ENCODE results near the gene ACSS1.
"Not testable (repeated sequence)": the region's sequence is repeated elsewhere in the genome, so short reads cannot be mapped to it uniquely, and the experiment has no call there.

The ACSS1 gene

GRCh38 chr20:25009218-25010145, 48.5 kb downstream of the ACSS1 start:
- DNase-seq, result no peak

DNA sequence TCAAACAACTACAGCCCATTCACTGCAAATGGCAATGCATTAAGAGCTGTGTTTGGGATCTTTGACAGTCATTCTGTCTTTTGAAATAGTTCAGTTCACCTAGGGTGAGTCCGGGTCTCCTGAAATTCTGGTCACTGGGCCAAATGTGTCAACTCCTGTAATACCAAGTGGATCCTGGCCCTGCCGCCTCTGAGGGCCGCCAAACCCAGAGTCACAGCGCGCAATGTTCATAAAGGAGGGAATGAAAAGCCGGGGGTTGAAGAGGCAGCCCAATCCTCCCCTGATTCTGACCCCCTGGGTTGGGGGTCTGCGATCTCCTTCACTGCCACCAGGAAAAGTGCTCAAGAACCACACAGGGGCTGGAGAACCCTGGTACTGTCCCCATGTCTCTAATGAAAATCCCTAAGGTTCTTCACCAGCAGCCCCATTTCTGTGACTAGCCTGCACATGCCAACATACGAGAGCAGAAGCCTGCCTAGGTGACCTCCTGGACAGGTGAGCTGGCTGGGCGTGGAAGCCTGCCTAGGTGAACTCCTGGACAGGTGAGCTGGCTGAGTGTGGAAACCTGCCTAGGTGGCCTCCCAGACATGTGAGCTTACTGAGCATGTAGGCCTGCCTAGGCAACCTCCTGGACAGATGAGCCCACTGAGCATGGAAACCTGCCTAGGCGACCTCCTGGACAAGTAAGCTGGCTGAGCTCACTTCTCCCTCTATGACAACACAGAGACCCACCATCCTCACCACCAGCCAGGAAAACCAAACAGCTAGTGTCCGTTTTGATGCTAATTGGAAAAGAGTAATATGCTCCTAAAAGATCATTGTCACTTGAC, 49.3 kb downstream of the ACSS1 start:
- peak; percentile 9 for DNase-seq

DNA sequence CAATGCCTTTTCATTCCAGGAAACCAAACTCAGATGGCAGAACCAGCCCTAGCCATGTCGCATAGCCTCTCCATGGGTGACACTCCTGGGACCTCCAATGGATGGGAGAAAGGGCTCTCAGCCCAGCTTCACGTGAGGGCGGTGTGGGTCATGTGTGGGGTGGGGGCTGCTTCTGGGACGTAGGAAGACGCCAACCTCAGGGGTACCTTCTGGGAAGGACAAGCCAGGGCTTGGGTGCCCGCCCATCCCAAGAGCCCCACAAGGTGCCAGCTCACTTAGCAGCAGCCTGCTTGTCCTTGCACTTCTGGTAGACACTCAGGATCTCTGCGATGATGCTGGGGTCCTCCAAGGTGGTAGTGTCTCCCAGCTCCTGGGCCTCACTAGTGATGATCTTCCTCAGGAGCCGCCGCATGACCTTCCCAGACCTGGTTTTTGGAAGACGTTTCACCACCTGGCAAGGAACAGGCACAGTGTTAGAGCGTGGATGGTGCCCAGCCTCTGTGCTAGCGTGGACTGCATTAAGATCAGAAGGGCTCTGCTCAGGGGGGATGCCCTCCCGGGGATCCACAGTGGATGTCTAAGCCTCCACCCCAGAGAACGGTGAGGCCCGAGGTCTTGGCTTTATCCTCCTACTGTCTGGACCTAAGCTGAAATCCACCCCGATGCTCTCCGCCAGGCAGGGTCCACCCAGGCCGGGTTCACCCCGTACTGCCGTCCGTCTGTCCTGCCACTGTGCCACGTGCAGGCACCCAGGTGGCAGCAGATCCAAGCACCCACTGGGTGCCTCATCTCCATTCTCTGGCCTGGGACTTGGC, 50.2 kb downstream of the ACSS1 start:
- peak; percentile 20 for DNase-seq

DNA sequence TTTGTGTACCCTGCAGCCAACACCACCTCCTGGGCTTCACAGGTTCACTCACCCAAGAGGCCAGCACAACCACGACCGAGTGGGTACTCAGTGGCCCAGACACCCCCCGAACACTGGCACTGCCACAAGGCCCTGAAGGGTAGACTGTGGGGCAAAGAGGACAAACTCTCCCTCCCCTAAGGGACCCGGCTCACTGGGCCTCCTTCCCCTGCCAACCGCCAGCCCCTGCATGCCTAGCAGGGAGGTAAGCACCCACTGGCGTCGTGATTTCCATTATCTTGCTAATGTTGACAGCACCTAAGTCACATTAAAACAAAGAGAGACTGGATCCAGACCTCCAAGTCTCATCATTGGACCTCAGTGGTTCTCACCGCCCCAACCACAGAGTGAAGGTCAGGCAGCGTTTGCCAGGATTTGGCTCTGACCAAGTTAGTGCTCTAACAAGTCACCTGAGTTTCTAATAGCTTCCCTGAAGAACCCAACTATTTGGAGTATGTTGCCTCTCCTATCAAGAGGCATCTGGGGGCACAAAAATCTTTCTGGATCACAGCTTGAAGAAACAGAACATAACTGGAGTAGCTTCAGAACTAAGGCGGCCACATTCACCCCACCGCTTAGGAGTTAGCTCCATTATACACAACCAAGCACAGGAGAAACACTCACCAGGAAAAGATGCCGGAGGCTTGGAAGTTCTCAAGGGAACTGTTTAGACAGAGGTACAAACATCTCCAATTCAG, 51.3 kb downstream of the ACSS1 start:
- peak; percentile 10 for DNase-seq

DNA sequence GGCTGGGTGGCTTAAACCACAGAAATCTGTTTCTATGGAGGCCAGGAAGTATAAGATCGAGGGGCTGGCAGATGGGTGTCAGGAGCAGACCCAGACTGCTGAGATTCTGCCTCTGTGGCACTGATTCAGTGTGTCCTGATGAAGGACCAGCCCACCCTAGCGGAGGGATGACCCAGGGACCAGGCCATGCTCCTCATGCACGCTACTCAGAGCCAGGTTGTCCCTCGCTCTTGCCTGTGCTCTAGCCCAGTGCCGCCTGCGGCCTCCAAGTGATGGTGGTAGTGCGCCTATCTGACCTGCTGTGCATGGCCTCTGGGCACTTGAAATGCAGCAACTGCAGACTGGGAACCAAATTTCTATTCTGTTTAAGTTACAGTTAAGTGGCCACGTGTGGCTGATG, 52.3 kb downstream of the ACSS1 start:
- peak; percentile 10 for DNase-seq

DNA sequence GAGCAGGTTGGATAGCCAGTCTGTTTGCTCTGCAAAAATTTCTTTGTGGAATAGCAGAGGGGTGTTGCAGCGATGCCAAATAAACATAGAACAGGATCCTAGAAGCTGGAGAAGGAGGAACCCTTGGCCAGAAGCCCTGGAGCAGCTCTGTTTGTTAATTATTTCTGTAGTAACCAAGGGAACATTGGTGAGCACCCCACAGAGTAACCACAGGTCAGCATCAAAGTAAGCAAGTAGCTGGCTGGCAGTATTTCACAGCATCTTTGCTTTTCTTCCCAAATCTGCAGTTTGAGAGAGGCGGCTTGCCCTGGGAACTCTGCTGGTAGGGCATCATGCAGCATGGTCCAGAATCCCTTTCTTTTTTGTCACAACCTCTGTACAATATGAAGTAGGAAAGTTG, 52.7 kb downstream of the ACSS1 start:
- DNase-seq, result peak; percentile 18

DNA sequence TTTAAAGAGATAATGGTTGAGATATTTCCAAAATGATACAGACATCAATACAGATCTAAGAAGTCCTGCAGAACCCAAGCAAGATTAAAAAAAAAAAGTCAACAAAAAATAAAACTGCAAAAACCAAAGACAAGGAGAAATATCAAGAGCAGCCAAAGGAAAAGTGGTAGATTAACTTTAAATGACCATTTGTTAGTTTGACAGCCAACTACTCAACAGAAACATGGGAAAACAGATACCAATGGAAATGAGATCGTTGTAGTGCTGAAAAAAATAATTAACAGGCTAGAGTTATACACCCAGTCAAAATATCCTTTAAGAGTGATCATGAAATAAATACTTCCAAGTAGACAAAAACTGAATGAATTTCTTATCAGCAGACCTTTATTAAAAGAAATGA, 54.9 kb downstream of the ACSS1 start:
- DNase-seq, result no peak

DNA sequence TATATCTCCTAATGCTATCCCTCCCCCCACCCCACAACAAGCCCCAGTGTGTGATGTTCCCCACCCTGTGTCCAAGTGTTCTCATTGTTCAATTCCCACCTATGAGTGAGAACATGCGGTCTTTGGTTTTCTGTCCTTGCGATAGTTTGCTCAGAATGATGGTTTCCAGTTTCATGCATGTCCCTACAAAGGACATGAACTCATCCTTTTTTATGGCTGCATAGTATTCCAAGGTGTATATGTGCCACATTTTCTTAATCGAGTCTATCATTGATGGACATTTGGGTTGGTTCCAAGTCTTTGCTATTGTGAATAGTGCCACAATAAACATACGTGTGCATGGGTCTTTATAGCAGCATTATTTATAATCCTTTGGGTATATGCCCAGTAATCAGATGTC, 56.6 kb downstream of the ACSS1 start:
- not testable (repeated sequence) for DNase-seq

- peak; percentile 17 for DNase-seq
Observed at GRCh38 chr20:25000268-25000801, 57.6 kb downstream of the ACSS1 start.

DNA sequence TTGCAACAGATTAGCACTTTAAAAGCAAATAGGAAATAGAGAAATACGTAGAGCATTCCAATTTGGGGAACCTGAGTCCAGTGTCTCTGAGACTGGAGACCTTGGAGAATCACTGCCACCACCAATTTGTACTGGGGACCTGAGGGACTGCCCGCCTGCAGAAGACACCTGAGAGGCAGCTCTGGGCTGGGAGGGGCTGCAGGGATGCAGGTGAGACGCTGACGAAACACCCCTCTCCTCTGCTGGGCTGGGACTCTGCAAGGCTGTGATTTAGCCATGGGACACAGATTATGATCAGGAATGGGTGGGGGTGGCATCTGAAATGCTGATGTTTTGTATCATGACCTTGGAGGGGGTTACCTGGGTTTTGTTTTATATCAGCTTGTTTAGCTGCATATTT, 58.4 kb downstream of the ACSS1 start:
- no peak for DNase-seq

DNA sequence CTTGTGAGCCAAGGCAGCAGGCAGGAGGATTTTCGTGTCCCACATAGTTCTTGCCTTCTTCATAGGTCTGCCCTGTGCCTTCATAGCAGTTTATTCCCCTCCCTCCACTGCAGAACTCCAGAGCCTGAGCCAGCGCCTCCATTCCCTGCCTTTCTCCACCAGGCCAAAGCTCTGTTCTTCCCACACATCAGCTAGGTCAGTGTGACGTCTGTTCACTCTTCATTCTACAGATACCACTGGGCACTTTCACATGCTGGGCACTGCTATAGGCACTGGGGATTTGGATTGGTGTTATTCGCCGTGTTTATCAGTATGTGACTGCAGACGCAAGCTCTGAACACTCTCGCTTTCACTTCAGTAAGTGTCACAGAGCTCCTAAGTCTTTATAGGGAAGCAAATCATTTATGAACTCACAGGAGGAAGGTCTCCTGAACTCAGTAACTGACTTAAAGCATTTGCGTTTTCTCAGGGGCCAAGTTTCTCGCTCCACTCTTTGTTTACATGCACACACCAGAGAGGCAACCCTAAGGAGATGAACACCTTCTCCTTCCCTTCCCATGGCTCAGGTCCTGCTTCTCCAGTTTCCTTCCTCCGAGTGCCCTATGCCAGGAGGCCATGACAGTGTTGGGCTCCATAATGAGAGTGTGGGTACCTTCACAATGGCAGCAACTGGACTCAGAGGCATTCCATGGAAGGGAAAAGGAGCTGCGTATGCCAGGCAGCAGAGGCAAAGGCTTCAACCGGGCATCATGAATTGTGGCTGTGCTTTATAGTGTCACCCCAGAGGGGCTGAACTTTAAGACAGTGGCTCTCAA, 59.1 kb downstream of the ACSS1 start:
- no peak for DNase-seq

- no peak for DNase-seq
Observed at GRCh38 chr20:24998121-24998520, 59.8 kb downstream of the ACSS1 start.

DNA sequence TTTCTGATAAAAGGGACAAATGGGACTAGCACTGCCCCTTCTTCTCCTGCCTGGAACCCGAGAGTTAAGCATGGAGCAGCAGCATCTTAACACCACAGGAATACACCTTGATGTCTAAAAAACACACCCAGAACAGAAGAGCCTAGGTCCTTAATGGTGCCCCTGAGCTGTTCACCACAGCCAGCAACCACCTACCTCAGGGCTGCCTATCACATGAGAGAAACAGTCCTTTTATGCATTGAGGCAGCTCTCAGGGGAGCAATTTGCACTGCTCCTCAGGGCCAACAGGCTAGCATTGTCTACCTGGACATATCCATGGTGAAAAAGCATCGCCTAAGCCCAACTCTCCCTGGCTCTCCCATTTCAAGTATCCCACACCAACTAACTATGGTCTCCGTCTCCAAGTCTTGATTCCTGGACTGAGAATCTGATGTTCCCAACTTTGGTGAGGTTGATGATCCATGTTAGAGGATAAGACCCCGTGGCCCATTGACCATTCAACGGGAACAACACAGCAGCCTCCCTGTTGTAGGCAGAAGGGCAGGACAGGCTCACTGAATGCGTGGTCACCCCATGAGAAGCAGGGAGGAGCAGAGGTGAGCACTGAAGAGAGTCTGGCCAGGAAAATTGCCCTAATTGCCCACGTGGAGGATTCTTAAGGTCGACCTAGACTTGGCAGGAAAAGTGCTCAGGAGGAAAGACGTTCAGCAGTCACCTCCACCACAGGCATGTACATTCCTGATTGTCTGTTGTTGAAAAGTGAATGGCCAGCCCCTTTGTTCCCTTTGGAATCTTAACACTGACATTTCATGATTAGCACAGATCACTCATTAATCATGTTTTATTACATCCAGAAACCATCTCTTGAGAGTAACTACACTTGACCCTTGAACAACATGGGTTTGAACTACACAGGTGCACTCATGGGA, 61.2 kb downstream of the ACSS1 start:
- peak; percentile 16 for DNase-seq

DNA sequence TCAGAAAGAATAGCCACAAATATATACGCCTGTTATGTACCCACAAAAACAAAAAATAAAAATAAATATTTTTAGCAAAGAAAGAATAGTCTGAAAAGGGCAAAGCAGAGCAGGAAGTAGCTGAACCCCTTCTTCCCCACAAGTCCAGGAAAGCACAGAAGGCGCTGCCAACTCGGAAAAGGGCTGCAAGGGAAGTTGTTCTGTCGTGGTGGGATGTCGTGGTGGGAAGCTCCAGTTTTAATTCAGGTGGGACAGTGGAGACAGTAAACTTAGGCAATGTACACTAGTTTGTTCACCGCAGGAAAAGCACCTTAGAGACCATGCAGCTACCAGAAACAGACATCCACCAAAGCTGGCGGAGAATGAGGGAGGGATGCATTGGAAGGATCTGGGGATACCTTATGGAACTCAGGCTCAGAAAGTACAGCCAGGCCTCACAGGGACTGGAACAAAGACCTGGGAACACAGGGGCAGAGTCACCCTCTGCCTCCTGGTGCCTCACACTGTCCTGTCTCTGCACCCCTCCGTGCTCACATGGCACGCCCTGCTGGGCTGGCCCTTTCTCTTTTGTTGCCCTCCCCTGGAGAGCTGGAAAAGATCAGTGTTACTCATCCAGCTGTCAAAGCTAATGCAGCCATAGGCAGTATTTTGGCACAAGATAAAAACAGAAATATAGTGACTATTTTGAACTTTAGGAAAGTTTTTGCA, 62.0 kb downstream of the ACSS1 start:
- DNase-seq, result peak; percentile 30

GRCh38 chr20:24994470-24995368, 63.2 kb downstream of the ACSS1 start:
- peak; percentile 83 for DNase-seq

DNA sequence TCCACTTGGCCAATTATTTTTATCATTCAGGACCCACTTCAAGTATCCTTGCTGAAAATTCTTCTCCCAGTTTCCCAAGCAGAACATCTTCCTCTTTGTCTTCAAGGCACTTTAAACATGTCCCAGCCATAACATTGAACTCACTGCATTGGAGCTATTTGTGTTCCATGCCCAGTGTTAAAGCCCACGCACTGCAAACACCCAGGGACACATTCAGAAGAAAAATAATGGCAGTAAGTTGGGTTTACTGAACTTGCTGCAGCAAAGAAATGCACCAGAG, 63.8 kb downstream of the ACSS1 start:
- peak; percentile 10 for DNase-seq

- DNase-seq, result peak; percentile 18
Observed at GRCh38 chr20:24993337-24994185, 64.4 kb downstream of the ACSS1 start.

Data from left hindlimb (tissue), 1 donor.